GM21526 (cell line): ENCODE measurements around the gene CORO7.
"Not testable (repeated sequence)": the region's sequence is repeated elsewhere in the genome, so short reads cannot be mapped to it uniquely, and the experiment has no call there.

Experiments used
- ATAC-seq: cut with Tn5 transposase; IDR thresholded peaks from one replicate; pipeline ENCODE4 v1.9.1; 2021; ENCODE audit warnings: moderate library complexity; ENCODE audit not compliant: unreplicated experiment, low FRiP score

CORO7 gene

GRCh38 chr16:4403133-4403949 lies 13.1 kb downstream of the CORO7 start:
- no peak for ATAC-seq

- no peak for ATAC-seq
Observed at GRCh38 chr16:4402439-4403132, 13.8 kb downstream of the CORO7 start.

GRCh38 chr16:4401510-4401909 lies 14.9 kb downstream of the CORO7 start:
- no peak for ATAC-seq

- no peak for ATAC-seq
Observed at GRCh38 chr16:4401094-4401501, 15.3 kb downstream of the CORO7 start.

- no peak for ATAC-seq
Observed at GRCh38 chr16:4399001-4399730, 17.2 kb downstream of the CORO7 start.

- no peak for ATAC-seq
Observed at GRCh38 chr16:4395055-4395726, 21.2 kb downstream of the CORO7 start.

GRCh38 chr16:4393850-4394249 lies 22.5 kb downstream of the CORO7 start:
- not testable (repeated sequence) for ATAC-seq

GRCh38 chr16:4393240-4393600 lies 23.2 kb downstream of the CORO7 start:
- no peak for ATAC-seq

GRCh38 chr16:4392382-4393239 lies 23.8 kb downstream of the CORO7 start:
- no peak for ATAC-seq

GRCh38 chr16:4391631-4392381 lies 24.6 kb downstream of the CORO7 start:
- ATAC-seq, result no peak

GRCh38 chr16:4390266-4391260 lies 25.8 kb downstream of the CORO7 start:
- no peak for ATAC-seq

GRCh38 chr16:4389051-4389955 lies 27.1 kb downstream of the CORO7 start:
- ATAC-seq, result no peak

- ATAC-seq, result no peak
Observed at GRCh38 chr16:4388271-4389021, 27.9 kb downstream of the CORO7 start.

- no peak for ATAC-seq
Observed at GRCh38 chr16:4387781-4388180, 28.6 kb downstream of the CORO7 start.

- ATAC-seq, result no peak
Observed at GRCh38 chr16:4386951-4387565, 29.3 kb downstream of the CORO7 start.

- no peak for ATAC-seq
Observed at GRCh38 chr16:4386451-4386805, 30.0 kb downstream of the CORO7 start.
